ENCODE measurements around the gene RNF4.
A peak's percentile ranks its signal among the peaks of the same experiment; 100 is the strongest.
"Not testable (repeated sequence)": the region's sequence is repeated elsewhere in the genome, so short reads cannot be mapped to it uniquely, and the experiment has no call there.

Gene RNF4

GRCh38 chr4:2468456-2469191, at the start of gene RNF4:
RNF4 (plus strand) TSS chr4:2469106; CDS start chr4:2490494, 21,388 bp downstream.
- peaks cover 5% of the 10 kb centered on the region for H3K27me3 Mint-ChIP-seq

GRCh38 chr4:2419814-2420213, 49.1 kb upstream of the RNF4 start:
- no peaks in the 10 kb centered on the region for H3K9me3 Mint-ChIP-seq
- H3K4me1 Mint-ChIP-seq = peaks cover 30% of the 10 kb centered on the region
- peaks cover 77% of the 10 kb centered on the region for H3K27me3 Mint-ChIP-seq
- H3K27ac Mint-ChIP-seq = no peak overlapping the region
- ATAC-seq (no peak), DNase-seq (no peak)
- peak overlapping the region; percentile 17 to 93 for H3K4me3 Mint-ChIP-seq

More at GRCh38 chr4:2468456-2469191, at the start of gene RNF4:
- H3K4me1 Mint-ChIP-seq = peaks cover 50% of the 10 kb centered on the region
- ATAC-seq = peak; percentile 88
- H3K4me3 Mint-ChIP-seq = peak within 1 kb of the TSS; percentile 93 to 95
- peak within 1 kb of the TSS; percentile 98 to 99 for H3K27ac Mint-ChIP-seq
- H3K9me3 Mint-ChIP-seq = no peaks in the 10 kb centered on the region
- peak; percentile 93 to 97 for DNase-seq

- peaks cover 21% of the 10 kb centered on the region for H3K4me1 Mint-ChIP-seq
- peaks cover 64% of the 10 kb centered on the region for H3K27me3 Mint-ChIP-seq
- H3K4me3 Mint-ChIP-seq = no peak overlapping the region
- ATAC-seq = no peak
- H3K27ac Mint-ChIP-seq = no peak overlapping the region
- no peak for DNase-seq
- no peaks in the 10 kb centered on the region for H3K9me3 Mint-ChIP-seq
These were observed 47.0 kb upstream of the RNF4 start for GRCh38 chr4:2421928-2422327.

- Mint-ChIP-seq H3K27me3 (peaks cover 54% of the 10 kb centered on the region), H3K4me1 (peaks cover 14% of the 10 kb centered on the region), H3K27ac (peak overlapping the region in 1 of 2 donors; percentile 32), H3K9me3 (no peaks in the 10 kb centered on the region), H3K4me3 (no peak overlapping the region)
- DNase-seq = no peak
- ATAC-seq = no peak
These were observed 45.8 kb upstream of the RNF4 start for GRCh38 chr4:2423066-2423465.

- no peaks in the 10 kb centered on the region for H3K9me3 Mint-ChIP-seq
- H3K27ac Mint-ChIP-seq = no peak overlapping the region
- ATAC-seq (no peak), DNase-seq (no peak)
- peaks cover 53% of the 10 kb centered on the region for H3K27me3 Mint-ChIP-seq
- H3K4me1 Mint-ChIP-seq = peaks cover 13% of the 10 kb centered on the region
- H3K4me3 Mint-ChIP-seq = no peak overlapping the region
These were observed 45.2 kb upstream of the RNF4 start for GRCh38 chr4:2423695-2424094.

GRCh38 chr4:2424581-2424980, 44.3 kb upstream of the RNF4 start:
- DNase-seq (no peak), ATAC-seq (no peak)
- Mint-ChIP-seq H3K27ac (peak overlapping the region in 1 of 2 donors; percentile 62), H3K4me1 (peaks cover 5% of the 10 kb centered on the region), H3K9me3 (no peaks in the 10 kb centered on the region), H3K4me3 (no peak overlapping the region), H3K27me3 (peaks cover 46% of the 10 kb centered on the region)

GRCh38 chr4:2425386-2426068, 43.4 kb upstream of the RNF4 start:
- Mint-ChIP-seq H3K4me3 (no peak overlapping the region), H3K4me1 (no peaks in the 10 kb centered on the region), H3K27me3 (peaks cover 37% of the 10 kb centered on the region), H3K9me3 (no peaks in the 10 kb centered on the region), H3K27ac (no peak overlapping the region)
- no peak for DNase-seq
- ATAC-seq = no peak

GRCh38 chr4:2426069-2426397, 42.9 kb upstream of the RNF4 start:
- ATAC-seq (no peak), DNase-seq (no peak)
- Mint-ChIP-seq H3K27ac (no peak overlapping the region), H3K4me3 (no peak overlapping the region), H3K27me3 (peaks cover 32% of the 10 kb centered on the region), H3K9me3 (no peaks in the 10 kb centered on the region), H3K4me1 (no peaks in the 10 kb centered on the region)

- Mint-ChIP-seq H3K9me3 (no peaks in the 10 kb centered on the region), H3K4me3 (no peak overlapping the region), H3K27ac (no peak overlapping the region), H3K4me1 (no peaks in the 10 kb centered on the region), H3K27me3 (peaks cover 27% of the 10 kb centered on the region)
- ATAC-seq = no peak
- DNase-seq = no peak
These were observed 42.1 kb upstream of the RNF4 start for GRCh38 chr4:2426711-2427275.

- Mint-ChIP-seq H3K4me3 (no peak overlapping the region), H3K9me3 (no peaks in the 10 kb centered on the region), H3K4me1 (no peaks in the 10 kb centered on the region), H3K27ac (no peak overlapping the region), H3K27me3 (peaks cover 18% of the 10 kb centered on the region)
- ATAC-seq (no peak), DNase-seq (no peak)
These were observed 41.2 kb upstream of the RNF4 start for GRCh38 chr4:2427383-2428334.

GRCh38 chr4:2428496-2429213, 40.3 kb upstream of the RNF4 start:
- Mint-ChIP-seq H3K4me1 (no peaks in the 10 kb centered on the region), H3K27me3 (peaks cover 10% of the 10 kb centered on the region), H3K4me3 (no peak overlapping the region), H3K9me3 (no peaks in the 10 kb centered on the region), H3K27ac (peak overlapping the region in 1 of 2 donors; percentile 83)
- DNase-seq (no peak), ATAC-seq (peak; percentile 18)

GRCh38 chr4:2429945-2430757, 38.8 kb upstream of the RNF4 start:
- not testable (repeated sequence) for H3K4me3 Mint-ChIP-seq, DNase-seq, H3K4me1 Mint-ChIP-seq, H3K27ac Mint-ChIP-seq, H3K9me3 Mint-ChIP-seq, ATAC-seq, H3K27me3 Mint-ChIP-seq

GRCh38 chr4:2432004-2432403, 36.9 kb upstream of the RNF4 start:
- Mint-ChIP-seq H3K9me3 (no peaks in the 10 kb centered on the region), H3K4me3 (no peak overlapping the region), H3K4me1 (no peaks in the 10 kb centered on the region), H3K27ac (no peak overlapping the region), H3K27me3 (no peaks in the 10 kb centered on the region)
- no peak for DNase-seq
- ATAC-seq = no peak

- no peaks in the 10 kb centered on the region for H3K4me1 Mint-ChIP-seq
- H3K9me3 Mint-ChIP-seq = no peaks in the 10 kb centered on the region
- no peak overlapping the region for H3K27ac Mint-ChIP-seq
- no peak overlapping the region for H3K4me3 Mint-ChIP-seq
- no peaks in the 10 kb centered on the region for H3K27me3 Mint-ChIP-seq
- DNase-seq = no peak
- ATAC-seq = no peak
These were observed 35.8 kb upstream of the RNF4 start for GRCh38 chr4:2432991-2433530.
